Left renal pelvis (tissue), 4 donors: ENCODE measurements around the gene NLRP5. TPM values are rescaled to one million over a fixed set of nuclear protein-coding genes. Genes with fewer than 3 reads are reported as not detected.
A peak's percentile ranks its signal among the peaks of the same experiment; 100 is the strongest.
"Not testable (repeated sequence)": the region's sequence is repeated elsewhere in the genome, so short reads cannot be mapped to it uniquely, and the experiment has no call there.

ENCODE experiments used
- DNase-seq, 4 donors: peaks; one replicate each; pipeline ENCODE4 v3.0.0-alpha.2; 2013; ENCODE audit warnings: low read depth in 4 of 4, low spot score in 3 of 4
- polyA plus RNA-seq, 4 donors: library from polyadenylated mRNA; unstranded; fragments of 120-200 nt; gene quantifications; one replicate each; pipeline ENCODE4 v1.2.1, GENCODE V29; 2013; ENCODE audit not compliant: insufficient read length in 4 of 4

NLRP5 gene
- polyA plus RNA-seq, result not detected

- no peak for DNase-seq
Measured at GRCh38 chr19:55986487-55986886, at the start of gene NLRP5. Gene NLRP5 (plus strand): TSS chr19:55986775.

GRCh38 chr19:55939206-55939605 is 47.4 kb upstream of the NLRP5 start:
- no peak for DNase-seq

GRCh38 chr19:55940306-55940705 is 46.3 kb upstream of the NLRP5 start:
- no peak for DNase-seq

- no peak for DNase-seq
Measured at GRCh38 chr19:55947532-55947931, 39.0 kb upstream of the NLRP5 start, which contains the start of gene NLRP8. Gene NLRP8 (plus strand): TSS chr19:55947832.

GRCh38 chr19:55950566-55950965 is 36.0 kb upstream of the NLRP5 start:
- DNase-seq, result not testable (repeated sequence)

- DNase-seq, result no peak
Measured at GRCh38 chr19:55956431-55956830, 30.1 kb upstream of the NLRP5 start.

- no peak for DNase-seq
Measured at GRCh38 chr19:55958356-55958755, 28.2 kb upstream of the NLRP5 start.

- no peak for DNase-seq
Measured at GRCh38 chr19:55959996-55960675, 26.4 kb upstream of the NLRP5 start.

- DNase-seq, result no peak
Measured at GRCh38 chr19:55962186-55962585, 24.4 kb upstream of the NLRP5 start.

- DNase-seq, result no peak
Measured at GRCh38 chr19:55973982-55974381, 12.6 kb upstream of the NLRP5 start.

GRCh38 chr19:55980415-55980814 is 6.2 kb upstream of the NLRP5 start:
- DNase-seq, result no peak

- no peak for DNase-seq
Measured at GRCh38 chr19:55985254-55985653, 1.3 kb upstream of the NLRP5 start.

- no peak for DNase-seq
Measured at GRCh38 chr19:55990831-55991230, 4.3 kb downstream of the NLRP5 start.

GRCh38 chr19:55993492-55993891 is 6.9 kb downstream of the NLRP5 start:
- no peak for DNase-seq

- DNase-seq, result no peak
Measured at GRCh38 chr19:56014765-56015164, 28.2 kb downstream of the NLRP5 start.

GRCh38 chr19:56015756-56016155 is 29.2 kb downstream of the NLRP5 start:
- DNase-seq, result peak in 1 of 4 donors; percentile 1

GRCh38 chr19:56019325-56019724 is 32.8 kb downstream of the NLRP5 start:
- DNase-seq, result not testable (repeated sequence)

GRCh38 chr19:56020355-56020975 is 33.9 kb downstream of the NLRP5 start:
- not testable (repeated sequence) for DNase-seq

GRCh38 chr19:56026769-56027168 is 40.2 kb downstream of the NLRP5 start:
- no peak for DNase-seq

GRCh38 chr19:56053596-56053995 is 67.0 kb downstream of the NLRP5 start:
- DNase-seq, result no peak

- DNase-seq, result peak in 2 of 4 donors; percentile 24 to 31
Measured at GRCh38 chr19:56066152-56067023, 79.8 kb downstream of the NLRP5 start.
